ENCODE data around the gene ANKAR.
A peak's percentile ranks its signal among the peaks of the same experiment; 100 is the strongest.
"Not testable (repeated sequence)": the region's sequence is repeated elsewhere in the genome, so short reads cannot be mapped to it uniquely, and the experiment has no call there.

The ANKAR gene

DNA sequence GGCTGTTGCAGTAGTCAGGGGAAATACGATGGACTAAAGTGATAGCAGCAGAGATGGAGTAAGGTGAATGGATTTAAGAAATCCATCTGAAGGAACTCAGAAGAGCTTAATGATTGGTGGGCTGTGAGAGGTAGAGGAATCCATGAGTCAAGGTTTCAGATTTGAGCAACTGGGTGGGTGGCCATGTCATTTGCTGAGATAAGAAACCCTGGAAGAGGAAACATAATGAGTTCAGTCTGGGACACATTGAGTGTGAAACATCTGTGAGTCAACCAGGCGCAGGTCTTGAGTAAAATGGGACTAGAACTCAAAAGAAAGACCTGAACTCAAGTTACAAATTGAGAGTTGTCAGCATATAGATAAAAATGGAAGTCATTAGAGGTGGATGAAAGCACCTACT lies 32.9 kb upstream of the ANKAR start (continued):
- no peak for TF ChIP-seq ZFP30 (CRISPR knock-in tag; IDR thresholded peaks at IDR 0.05)
- no peak for TF ChIP-seq CSDC2 (CRISPR knock-in tag; IDR thresholded peaks at IDR 0.05)
- TF ChIP-seq BACH2 (CRISPR knock-in tag; IDR thresholded peaks at IDR 0.05; ENCODE audit: borderline replicate concordance) = no peak
- no peak for TF ChIP-seq ISL1 (CRISPR knock-in tag; IDR thresholded peaks at IDR 0.05)
- TF ChIP-seq ESRRG (CRISPR knock-in tag; IDR thresholded peaks at IDR 0.05) = no peak
- no peak for TF ChIP-seq ZC3H10 (CRISPR knock-in tag; IDR thresholded peaks at IDR 0.05)
- no peak for TF ChIP-seq TOX (CRISPR knock-in tag; IDR thresholded peaks at IDR 0.05; ENCODE audit: borderline replicate concordance)
- TF ChIP-seq OSR1 (CRISPR knock-in tag; IDR thresholded peaks at IDR 0.05) = no peak
- no peak for TF ChIP-seq RARB (CRISPR knock-in tag; IDR thresholded peaks at IDR 0.05)
- TF ChIP-seq ZNF8 (CRISPR knock-in tag; IDR thresholded peaks at IDR 0.05) = no peak

DNA sequence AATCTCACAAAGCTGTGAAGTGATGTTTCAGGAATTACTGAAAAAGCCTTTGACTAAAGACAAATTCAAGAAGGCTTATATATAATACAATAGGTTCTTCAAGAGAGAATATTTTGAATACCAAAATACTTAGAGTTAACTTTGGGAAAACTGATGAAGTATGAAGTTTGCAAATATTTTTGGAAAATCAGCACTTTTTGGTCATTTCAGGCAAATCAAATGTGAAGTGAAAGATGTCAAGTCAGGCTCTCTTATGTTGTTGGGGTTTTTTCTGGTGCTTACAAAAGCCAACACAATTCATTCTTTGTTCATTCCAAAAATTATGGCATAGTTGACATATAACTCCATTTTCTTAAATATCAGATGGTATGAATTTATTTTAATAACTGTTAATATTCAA lies 27.9 kb upstream of the ANKAR start:
- TF ChIP-seq CSRNP3 (CRISPR knock-in tag; IDR thresholded peaks at IDR 0.05) = no peak
- no peak for TF ChIP-seq ISL1 (CRISPR knock-in tag; IDR thresholded peaks at IDR 0.05)
- TF ChIP-seq ZFP3 (CRISPR knock-in tag; IDR thresholded peaks at IDR 0.05) = no peak
- no peak for TF ChIP-seq RARB (CRISPR knock-in tag; IDR thresholded peaks at IDR 0.05)
- no peak for TF ChIP-seq OSR1 (CRISPR knock-in tag; IDR thresholded peaks at IDR 0.05)
- ATAC-seq = no peak

DNA sequence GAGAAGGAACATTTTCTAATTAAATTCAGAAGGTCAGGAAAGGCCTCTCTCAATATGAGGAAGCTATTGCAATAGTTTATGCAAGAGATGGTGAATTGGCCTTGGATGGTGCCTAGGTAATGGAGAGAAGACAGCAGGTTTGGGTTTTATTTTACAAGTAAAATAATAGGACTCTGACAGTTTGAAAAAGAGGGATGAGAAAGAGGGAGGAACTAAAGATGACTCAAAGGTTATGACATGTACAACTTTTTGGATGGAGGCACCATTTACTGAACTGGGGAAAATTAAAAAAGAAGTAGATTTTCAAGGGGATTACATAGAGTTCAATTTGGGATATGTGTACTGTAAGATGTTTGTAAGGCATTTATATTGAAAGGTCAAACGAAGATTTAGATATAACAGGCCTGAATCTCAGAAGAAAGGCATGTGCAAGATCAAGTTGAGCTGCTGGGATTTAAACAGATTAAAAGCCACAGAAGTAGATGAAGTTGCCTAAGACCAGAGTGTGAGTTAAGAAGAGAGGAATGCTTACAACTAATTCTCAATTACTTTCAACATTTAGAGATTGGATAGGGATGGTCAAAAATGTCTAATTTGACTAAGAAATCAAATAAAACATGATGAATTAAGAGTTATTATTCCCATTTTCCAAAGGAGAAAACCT lies 25.5 kb upstream of the ANKAR start:
- TF ChIP-seq TOX (CRISPR knock-in tag; IDR thresholded peaks at IDR 0.05; ENCODE audit: borderline replicate concordance) = no peak
- 0 out of 2 replicates have a peak, but pooled peaks have one; percentile 26 for TF ChIP-seq PATZ1 (CRISPR knock-in tag; IDR thresholded peaks at IDR 0.05; ENCODE audit: borderline replicate concordance)
- TF ChIP-seq ISL1 (CRISPR knock-in tag; IDR thresholded peaks at IDR 0.05) = peak; percentile 82
- ATAC-seq = peak; percentile 43; the same call in 1 of the 3 replicates

- no peak for ATAC-seq
- TF ChIP-seq ZFP3 (CRISPR knock-in tag; IDR thresholded peaks at IDR 0.05) (no peak), ESRRG (CRISPR knock-in tag; IDR thresholded peaks at IDR 0.05) (no peak), ZC3H10 (CRISPR knock-in tag; IDR thresholded peaks at IDR 0.05) (no peak), ISL1 (CRISPR knock-in tag; IDR thresholded peaks at IDR 0.05) (no peak), OSR1 (CRISPR knock-in tag; IDR thresholded peaks at IDR 0.05) (no peak), GLIS3 (CRISPR knock-in tag; IDR thresholded peaks at IDR 0.05) (no peak), CSRNP3 (CRISPR knock-in tag; IDR thresholded peaks at IDR 0.05) (no peak), ZNF565 (CRISPR knock-in tag; conservative IDR thresholded peaks at IDR 0.05; ENCODE audit: low read depth) (no peak), CSDC2 (CRISPR knock-in tag; IDR thresholded peaks at IDR 0.05) (no peak), POU6F1 (CRISPR knock-in tag; IDR thresholded peaks at IDR 0.05; ENCODE audit: borderline replicate concordance, low read depth) (no peak), ZFP30 (CRISPR knock-in tag; IDR thresholded peaks at IDR 0.05) (no peak), TCF4 (CRISPR knock-in tag; IDR thresholded peaks at IDR 0.05; ENCODE audit: borderline replicate concordance) (no peak), TOX (CRISPR knock-in tag; IDR thresholded peaks at IDR 0.05; ENCODE audit: borderline replicate concordance) (no peak), BACH2 (CRISPR knock-in tag; IDR thresholded peaks at IDR 0.05; ENCODE audit: borderline replicate concordance) (no peak), ZNF8 (CRISPR knock-in tag; IDR thresholded peaks at IDR 0.05) (no peak), ARNTL (CRISPR knock-in tag; IDR thresholded peaks at IDR 0.05; ENCODE audit: borderline replicate concordance, low read depth) (no peak), RARB (CRISPR knock-in tag; IDR thresholded peaks at IDR 0.05) (no peak), ZNF70 (CRISPR knock-in tag; IDR thresholded peaks at IDR 0.05) (no peak), PATZ1 (CRISPR knock-in tag; IDR thresholded peaks at IDR 0.05; ENCODE audit: borderline replicate concordance) (no peak)
Observed at GRCh38 chr2:189651284-189651683, 23.2 kb upstream of the ANKAR start.

- ATAC-seq = not testable (repeated sequence)
Observed at GRCh38 chr2:189653464-189653863, 21.0 kb upstream of the ANKAR start.

All from SK-N-SH treated with all-trans-retinoic acid at 6 μM for 48 hours (cell line).